ENCODE data around the gene RABGGTA. TPM values are rescaled to one million over a fixed set of nuclear protein-coding genes. Genes with fewer than 3 reads are reported as not detected.

Gene RABGGTA
- total and polyA plus RNA-seq, 9 of the 15 experiments (the other 6 are each of a cell fraction or from before 2014, with no cell fraction given) = 4.5 to 24.2 (median 15.5) TPM

DNA sequence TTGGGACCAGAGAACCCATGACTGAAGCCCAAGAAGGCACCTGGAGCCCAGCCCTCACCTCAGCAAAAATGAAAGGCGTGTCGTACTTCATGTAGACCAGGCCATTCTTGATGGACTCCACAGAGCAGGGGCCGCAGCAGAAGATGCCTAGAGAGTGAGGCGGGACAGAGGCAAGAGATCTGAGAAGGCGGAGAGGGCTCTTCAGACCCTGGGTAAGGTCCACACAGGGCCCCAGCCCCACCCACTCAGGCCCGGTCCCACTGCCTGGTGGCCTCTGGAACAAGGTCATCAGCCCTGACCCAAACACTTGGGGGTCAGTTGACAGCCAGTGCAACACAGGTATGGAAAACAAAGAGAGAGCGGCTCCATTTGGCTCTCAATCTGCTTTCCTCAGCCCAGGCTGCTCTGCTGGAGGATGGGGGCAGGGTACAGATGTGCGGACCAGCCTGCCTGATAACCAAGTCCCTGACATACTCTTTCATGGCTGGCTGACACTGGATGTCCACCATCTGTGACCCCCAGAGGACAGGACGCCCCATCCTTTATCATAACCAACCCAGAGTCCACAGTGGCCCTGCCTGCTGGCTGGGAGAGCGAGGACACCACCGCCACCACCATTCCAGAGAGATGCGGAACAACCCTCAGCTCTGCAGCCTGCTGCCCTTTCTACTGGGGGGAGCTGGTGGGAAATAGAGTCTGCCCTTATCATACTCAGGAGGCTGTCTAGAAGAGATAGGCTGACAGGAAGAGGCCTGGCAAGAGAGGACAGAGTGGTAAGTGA, 15.3 kb downstream of the RABGGTA start (continued):
- TF ChIP-seq, protein P1, sequence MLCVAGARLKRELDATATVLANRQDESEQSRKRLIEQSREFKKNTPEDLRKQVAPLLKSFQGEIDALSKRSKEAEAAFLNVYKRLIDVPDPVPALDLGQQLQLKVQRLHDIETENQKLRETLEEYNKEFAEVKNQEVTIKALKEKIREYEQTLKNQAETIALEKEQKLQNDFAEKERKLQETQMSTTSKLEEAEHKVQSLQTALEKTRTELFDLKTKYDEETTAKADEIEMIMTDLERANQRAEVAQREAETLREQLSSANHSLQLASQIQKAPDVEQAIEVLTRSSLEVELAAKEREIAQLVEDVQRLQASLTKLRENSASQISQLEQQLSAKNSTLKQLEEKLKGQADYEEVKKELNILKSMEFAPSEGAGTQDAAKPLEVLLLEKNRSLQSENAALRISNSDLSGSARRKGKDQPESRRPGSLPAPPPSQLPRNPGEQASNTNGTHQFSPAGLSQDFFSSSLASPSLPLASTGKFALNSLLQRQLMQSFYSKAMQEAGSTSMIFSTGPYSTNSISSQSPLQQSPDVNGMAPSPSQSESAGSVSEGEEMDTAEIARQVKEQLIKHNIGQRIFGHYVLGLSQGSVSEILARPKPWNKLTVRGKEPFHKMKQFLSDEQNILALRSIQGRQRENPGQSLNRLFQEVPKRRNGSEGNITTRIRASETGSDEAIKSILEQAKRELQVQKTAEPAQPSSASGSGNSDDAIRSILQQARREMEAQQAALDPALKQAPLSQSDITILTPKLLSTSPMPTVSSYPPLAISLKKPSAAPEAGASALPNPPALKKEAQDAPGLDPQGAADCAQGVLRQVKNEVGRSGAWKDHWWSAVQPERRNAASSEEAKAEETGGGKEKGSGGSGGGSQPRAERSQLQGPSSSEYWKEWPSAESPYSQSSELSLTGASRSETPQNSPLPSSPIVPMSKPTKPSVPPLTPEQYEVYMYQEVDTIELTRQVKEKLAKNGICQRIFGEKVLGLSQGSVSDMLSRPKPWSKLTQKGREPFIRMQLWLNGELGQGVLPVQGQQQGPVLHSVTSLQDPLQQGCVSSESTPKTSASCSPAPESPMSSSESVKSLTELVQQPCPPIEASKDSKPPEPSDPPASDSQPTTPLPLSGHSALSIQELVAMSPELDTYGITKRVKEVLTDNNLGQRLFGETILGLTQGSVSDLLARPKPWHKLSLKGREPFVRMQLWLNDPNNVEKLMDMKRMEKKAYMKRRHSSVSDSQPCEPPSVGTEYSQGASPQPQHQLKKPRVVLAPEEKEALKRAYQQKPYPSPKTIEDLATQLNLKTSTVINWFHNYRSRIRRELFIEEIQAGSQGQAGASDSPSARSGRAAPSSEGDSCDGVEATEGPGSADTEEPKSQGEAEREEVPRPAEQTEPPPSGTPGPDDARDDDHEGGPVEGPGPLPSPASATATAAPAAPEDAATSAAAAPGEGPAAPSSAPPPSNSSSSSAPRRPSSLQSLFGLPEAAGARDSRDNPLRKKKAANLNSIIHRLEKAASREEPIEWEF (CRISPR knock-in tag; IDR thresholded peaks at IDR 0.05) = no peak
- TF ChIP-seq ZFP1 (CRISPR knock-in tag; IDR thresholded peaks at IDR 0.05) = no peak
- TF ChIP-seq ZNF263 (CRISPR knock-in tag; IDR thresholded peaks at IDR 0.05; ENCODE audit: borderline replicate concordance) = no peak
- TF ChIP-seq NFYB (IDR thresholded peaks at IDR 0.05; ENCODE audit: extremely low read depth, insufficient read length) = no peak
- TF ChIP-seq, protein P2, sequence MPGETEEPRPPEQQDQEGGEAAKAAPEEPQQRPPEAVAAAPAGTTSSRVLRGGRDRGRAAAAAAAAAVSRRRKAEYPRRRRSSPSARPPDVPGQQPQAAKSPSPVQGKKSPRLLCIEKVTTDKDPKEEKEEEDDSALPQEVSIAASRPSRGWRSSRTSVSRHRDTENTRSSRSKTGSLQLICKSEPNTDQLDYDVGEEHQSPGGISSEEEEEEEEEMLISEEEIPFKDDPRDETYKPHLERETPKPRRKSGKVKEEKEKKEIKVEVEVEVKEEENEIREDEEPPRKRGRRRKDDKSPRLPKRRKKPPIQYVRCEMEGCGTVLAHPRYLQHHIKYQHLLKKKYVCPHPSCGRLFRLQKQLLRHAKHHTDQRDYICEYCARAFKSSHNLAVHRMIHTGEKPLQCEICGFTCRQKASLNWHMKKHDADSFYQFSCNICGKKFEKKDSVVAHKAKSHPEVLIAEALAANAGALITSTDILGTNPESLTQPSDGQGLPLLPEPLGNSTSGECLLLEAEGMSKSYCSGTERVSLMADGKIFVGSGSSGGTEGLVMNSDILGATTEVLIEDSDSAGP (CRISPR knock-in tag; IDR thresholded peaks at IDR 0.05) = no peak
- TF ChIP-seq MTA3 (IDR thresholded peaks at IDR 0.05; ENCODE audit: borderline replicate concordance) = 0 out of 2 replicates have a peak, but pooled peaks have one; percentile 43
- TF ChIP-seq U2AF1 (optimal IDR thresholded peaks at IDR 0.05; ENCODE audit: low read depth, low read length) = no peak
- no peak; the same call in 1 of the 2 replicates for TF ChIP-seq ETV5 (CRISPR knock-in tag; IDR thresholded peaks at IDR 0.05; ENCODE audit: low read depth)
- TF ChIP-seq ZNF77 (CRISPR knock-in tag; IDR thresholded peaks at IDR 0.05) = no peak
- TF ChIP-seq NUFIP1 (IDR thresholded peaks at IDR 0.05; ENCODE audit: partially characterized antibody) = no peak
- no peak for TF ChIP-seq HMG20B (CRISPR knock-in tag; IDR thresholded peaks at IDR 0.05)
- TF ChIP-seq, protein P3, sequence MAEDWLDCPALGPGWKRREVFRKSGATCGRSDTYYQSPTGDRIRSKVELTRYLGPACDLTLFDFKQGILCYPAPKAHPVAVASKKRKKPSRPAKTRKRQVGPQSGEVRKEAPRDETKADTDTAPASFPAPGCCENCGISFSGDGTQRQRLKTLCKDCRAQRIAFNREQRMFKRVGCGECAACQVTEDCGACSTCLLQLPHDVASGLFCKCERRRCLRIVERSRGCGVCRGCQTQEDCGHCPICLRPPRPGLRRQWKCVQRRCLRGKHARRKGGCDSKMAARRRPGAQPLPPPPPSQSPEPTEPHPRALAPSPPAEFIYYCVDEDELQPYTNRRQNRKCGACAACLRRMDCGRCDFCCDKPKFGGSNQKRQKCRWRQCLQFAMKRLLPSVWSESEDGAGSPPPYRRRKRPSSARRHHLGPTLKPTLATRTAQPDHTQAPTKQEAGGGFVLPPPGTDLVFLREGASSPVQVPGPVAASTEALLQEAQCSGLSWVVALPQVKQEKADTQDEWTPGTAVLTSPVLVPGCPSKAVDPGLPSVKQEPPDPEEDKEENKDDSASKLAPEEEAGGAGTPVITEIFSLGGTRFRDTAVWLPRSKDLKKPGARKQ (CRISPR knock-in tag; IDR thresholded peaks at IDR 0.05) = no peak
- no peak for TF ChIP-seq SRSF7 (optimal IDR thresholded peaks at IDR 0.05; ENCODE audit: low read depth, low read length)
- no peak for TF ChIP-seq L3MBTL2 (IDR thresholded peaks at IDR 0.05)
- TF ChIP-seq OTX1 (CRISPR knock-in tag; IDR thresholded peaks at IDR 0.05) = no peak
- no peak for TF ChIP-seq POLR2G (IDR thresholded peaks at IDR 0.05; ENCODE audit: low read depth, low read length)
- no peak for TF ChIP-seq ZNF23 (CRISPR knock-in tag; IDR thresholded peaks at IDR 0.05)
- TF ChIP-seq KDM2B (CRISPR knock-in tag; IDR thresholded peaks at IDR 0.05) = no peak
- TF ChIP-seq BCOR (IDR thresholded peaks at IDR 0.05) = no peak

All from K562 (cell line).